ENCODE results near the gene DHRS11. TPM values are rescaled to one million over a fixed set of nuclear protein-coding genes. Genes with fewer than 3 reads are reported as not detected.

Gene DHRS11
- total RNA-seq, 2 experiments from 2014 or later: 10.1 to 14.1 TPM

DNA sequence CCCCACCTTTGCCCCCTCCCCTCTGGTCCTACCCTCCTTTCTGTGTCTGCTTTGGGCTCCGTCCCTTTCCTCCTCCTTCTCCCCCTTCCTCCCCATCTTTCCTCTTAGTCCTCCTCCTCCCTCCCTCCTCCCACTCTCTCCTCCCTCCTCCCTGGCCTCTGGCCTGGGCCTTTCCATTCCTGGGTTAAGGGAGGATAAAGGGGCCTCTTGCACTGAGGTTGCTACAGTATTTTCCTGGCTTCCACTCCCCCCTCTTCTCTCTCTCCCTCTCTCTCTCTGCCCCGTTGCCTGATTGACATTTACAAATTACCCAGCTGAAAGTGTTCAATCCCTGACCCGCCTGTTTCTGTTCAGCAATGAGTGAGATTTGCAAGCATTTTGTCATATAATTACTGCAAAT, 53.7 kb downstream of the DHRS11 start:
- no peak overlapping the region for H3K4me3 Mint-ChIP-seq
- H3K4me1 Mint-ChIP-seq: peaks cover 11% of the 10 kb centered on the region
- peaks cover 58% of the 10 kb centered on the region for H3K27me3 Mint-ChIP-seq
- no peaks in the 10 kb centered on the region for H3K36me3 Mint-ChIP-seq
- no peak overlapping the region for H3K27ac Mint-ChIP-seq
- DNase-seq: no peak
- H3K9me3 Mint-ChIP-seq: no peaks in the 10 kb centered on the region

DNA sequence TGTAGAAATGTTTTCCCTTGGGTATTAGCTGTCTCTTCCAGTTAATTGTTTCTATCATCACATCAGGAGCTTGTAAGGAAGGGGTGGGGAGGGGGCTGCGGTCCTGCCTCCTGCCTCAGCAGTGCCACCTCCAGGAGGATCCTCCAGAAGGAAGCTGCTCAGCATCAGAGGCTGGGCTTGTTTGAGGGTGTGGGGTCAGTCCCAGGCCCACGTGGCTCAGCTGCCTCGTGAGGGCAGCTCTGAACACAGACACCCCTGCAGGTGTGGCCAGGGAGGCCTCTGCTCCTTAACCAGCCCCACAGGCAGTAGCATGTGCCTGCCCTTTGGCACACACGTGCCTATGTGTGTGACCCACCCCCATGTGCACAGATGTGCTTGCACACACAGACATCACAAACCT, 56.0 kb downstream of the DHRS11 start:
- Mint-ChIP-seq H3K27ac (no peak overlapping the region), H3K27me3 (peaks cover 36% of the 10 kb centered on the region), H3K36me3 (no peaks in the 10 kb centered on the region), H3K4me3 (no peak overlapping the region), H3K4me1 (peaks cover 5% of the 10 kb centered on the region), H3K9me3 (no peaks in the 10 kb centered on the region)
- DNase-seq: no peak

GRCh38 chr17:36650096-36650775, 58.6 kb downstream of the DHRS11 start:
- Mint-ChIP-seq H3K36me3 (no peaks in the 10 kb centered on the region), H3K4me3 (no peak overlapping the region), H3K27me3 (peaks cover 20% of the 10 kb centered on the region), H3K9me3 (no peaks in the 10 kb centered on the region), H3K27ac (no peak overlapping the region), H3K4me1 (no peaks in the 10 kb centered on the region)
- no peak for DNase-seq

Other genes starting within 250 kb of the DHRS11 start
- under 1 TPM in 1 of 2 experiments, not detected in 1; 0.78 TPM for gene TBC1D3H, start 203.4 kb upstream of the DHRS11 start, total RNA-seq
- gene ZNHIT3, start 105.2 kb upstream of the DHRS11 start, total RNA-seq: 10 to 100 TPM; 52.4 to 59.7 TPM
- 100 to 1,000 TPM; 123 to 134 TPM for gene MYO19, start 57.0 kb upstream of the DHRS11 start, total RNA-seq
- gene PIGW, start 56.9 kb upstream of the DHRS11 start, total RNA-seq: 10 to 100 TPM; 32.5 to 34.6 TPM
- gene GGNBP2, start 47.0 kb upstream of the DHRS11 start, total RNA-seq: 10 to 100 TPM; 72.8 to 74.6 TPM
- 10 to 100 TPM; 24.4 to 26.4 TPM for gene MRM1, start 9.7 kb downstream of the DHRS11 start, total RNA-seq